ENCODE data around the gene PRDM16. TPM values are rescaled to one million over a fixed set of nuclear protein-coding genes. Genes with fewer than 3 reads are reported as not detected.

The PRDM16 gene
- total RNA-seq, 4 donors from 2014 or later = 5.4 to 13.2 (median 7.7) TPM

- Histone ChIP-seq H3K4me3 (no peak overlapping the region), H3K9me3 (no peaks in the 10 kb centered on the region), H3K27me3 (no peaks in the 10 kb centered on the region), H3K36me3 (no peaks in the 10 kb centered on the region), H3K4me1 (no peaks in the 10 kb centered on the region), H3K27ac (no peak overlapping the region)
- DNase-seq = peak in 1 of 3 donors; percentile 35
- TF ChIP-seq, protein P1, sequence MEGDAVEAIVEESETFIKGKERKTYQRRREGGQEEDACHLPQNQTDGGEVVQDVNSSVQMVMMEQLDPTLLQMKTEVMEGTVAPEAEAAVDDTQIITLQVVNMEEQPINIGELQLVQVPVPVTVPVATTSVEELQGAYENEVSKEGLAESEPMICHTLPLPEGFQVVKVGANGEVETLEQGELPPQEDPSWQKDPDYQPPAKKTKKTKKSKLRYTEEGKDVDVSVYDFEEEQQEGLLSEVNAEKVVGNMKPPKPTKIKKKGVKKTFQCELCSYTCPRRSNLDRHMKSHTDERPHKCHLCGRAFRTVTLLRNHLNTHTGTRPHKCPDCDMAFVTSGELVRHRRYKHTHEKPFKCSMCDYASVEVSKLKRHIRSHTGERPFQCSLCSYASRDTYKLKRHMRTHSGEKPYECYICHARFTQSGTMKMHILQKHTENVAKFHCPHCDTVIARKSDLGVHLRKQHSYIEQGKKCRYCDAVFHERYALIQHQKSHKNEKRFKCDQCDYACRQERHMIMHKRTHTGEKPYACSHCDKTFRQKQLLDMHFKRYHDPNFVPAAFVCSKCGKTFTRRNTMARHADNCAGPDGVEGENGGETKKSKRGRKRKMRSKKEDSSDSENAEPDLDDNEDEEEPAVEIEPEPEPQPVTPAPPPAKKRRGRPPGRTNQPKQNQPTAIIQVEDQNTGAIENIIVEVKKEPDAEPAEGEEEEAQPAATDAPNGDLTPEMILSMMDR (IDR thresholded peaks at IDR 0.05) = no peak
- TF ChIP-seq POLR2A (IDR thresholded peaks at IDR 0.05) = no peak
Observed at GRCh38 chr1:3442331-3442730, 373.3 kb downstream of the PRDM16 start.

DNA sequence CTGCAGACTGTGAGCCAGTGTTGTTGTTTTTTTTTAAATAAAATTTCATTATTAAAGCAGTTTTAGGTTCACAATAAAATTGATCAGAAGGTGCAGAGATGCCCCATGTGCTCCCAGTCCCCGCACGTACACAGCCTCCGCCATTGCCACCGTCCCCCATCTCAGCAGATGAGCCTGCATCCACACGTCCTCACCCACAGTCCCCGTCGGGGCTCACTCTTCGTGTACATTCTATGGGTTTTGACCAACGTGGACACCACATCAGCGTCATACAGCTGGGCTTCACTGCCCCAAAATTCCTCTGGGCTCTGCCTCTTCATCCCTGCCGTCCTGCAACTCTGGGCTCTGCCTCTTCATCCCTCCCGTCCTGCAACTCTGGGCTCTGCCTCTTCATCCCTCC, 373.9 kb downstream of the PRDM16 start:
- peak in 1 of 3 donors; percentile 7 for DNase-seq
- Histone ChIP-seq H3K27me3 (no peaks in the 10 kb centered on the region), H3K36me3 (no peaks in the 10 kb centered on the region), H3K27ac (no peak overlapping the region), H3K4me3 (no peak overlapping the region), H3K9me3 (no peaks in the 10 kb centered on the region), H3K4me1 (no peaks in the 10 kb centered on the region)
- TF ChIP-seq, protein P1 (IDR thresholded peaks at IDR 0.05) = no peak
- no peak for TF ChIP-seq POLR2A (IDR thresholded peaks at IDR 0.05)

DNA sequence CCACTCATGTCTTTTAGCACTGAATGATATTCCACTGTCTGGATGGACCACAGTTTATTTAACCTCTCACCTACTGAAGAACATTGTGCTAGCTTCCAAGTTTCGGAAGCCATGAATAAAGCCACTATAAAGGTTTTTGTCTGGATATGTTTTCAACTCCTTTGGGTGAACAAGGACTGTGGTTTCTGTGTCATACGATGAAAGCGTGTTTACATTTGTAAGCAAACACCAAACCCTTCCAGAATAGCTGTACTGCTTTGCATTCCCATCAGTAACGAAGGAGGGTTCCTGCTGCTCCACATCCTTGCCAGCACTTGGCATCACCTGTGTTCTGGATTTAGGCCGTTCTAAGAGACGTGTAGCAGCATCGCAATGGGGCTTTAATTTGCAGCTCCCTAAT, 374.8 kb downstream of the PRDM16 start:
- H3K4me1 ChIP-seq = no peaks in the 10 kb centered on the region
- no peaks in the 10 kb centered on the region for H3K36me3 ChIP-seq
- H3K27ac ChIP-seq = no peak overlapping the region
- H3K27me3 ChIP-seq = no peaks in the 10 kb centered on the region
- no peak overlapping the region for H3K4me3 ChIP-seq
- no peaks in the 10 kb centered on the region for H3K9me3 ChIP-seq
- DNase-seq = no peak
- TF ChIP-seq, protein P1 (IDR thresholded peaks at IDR 0.05) = no peak
- no peak for TF ChIP-seq POLR2A (IDR thresholded peaks at IDR 0.05)

DNA sequence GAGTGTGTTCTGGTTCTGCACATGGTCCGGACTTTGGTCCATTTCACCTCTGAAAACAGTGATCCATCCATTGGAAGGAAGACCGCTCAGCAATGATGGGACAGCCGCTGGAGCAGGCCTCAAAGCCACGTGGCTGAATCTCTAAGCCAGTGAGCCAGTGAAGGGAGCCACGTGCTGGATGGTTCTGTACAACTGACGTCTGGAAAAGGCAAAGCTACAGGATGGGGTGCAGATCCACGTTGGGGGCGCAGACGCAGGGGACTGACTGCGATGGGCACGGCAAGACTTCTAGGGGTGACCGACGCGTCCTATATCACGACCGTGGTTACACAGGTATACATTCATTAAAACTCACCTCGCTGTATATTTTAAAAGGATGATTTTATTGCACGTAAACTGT, 375.3 kb downstream of the PRDM16 start:
- no peaks in the 10 kb centered on the region for H3K4me1 ChIP-seq
- DNase-seq = peak in 1 of 3 donors; percentile 27
- H3K27me3 ChIP-seq = no peaks in the 10 kb centered on the region
- TF ChIP-seq, protein P1 (IDR thresholded peaks at IDR 0.05) = no peak
- no peak for TF ChIP-seq POLR2A (IDR thresholded peaks at IDR 0.05)
- H3K36me3 ChIP-seq = no peaks in the 10 kb centered on the region
- H3K9me3 ChIP-seq = no peaks in the 10 kb centered on the region
- H3K27ac ChIP-seq = no peak overlapping the region
- H3K4me3 ChIP-seq = no peak overlapping the region

DNA sequence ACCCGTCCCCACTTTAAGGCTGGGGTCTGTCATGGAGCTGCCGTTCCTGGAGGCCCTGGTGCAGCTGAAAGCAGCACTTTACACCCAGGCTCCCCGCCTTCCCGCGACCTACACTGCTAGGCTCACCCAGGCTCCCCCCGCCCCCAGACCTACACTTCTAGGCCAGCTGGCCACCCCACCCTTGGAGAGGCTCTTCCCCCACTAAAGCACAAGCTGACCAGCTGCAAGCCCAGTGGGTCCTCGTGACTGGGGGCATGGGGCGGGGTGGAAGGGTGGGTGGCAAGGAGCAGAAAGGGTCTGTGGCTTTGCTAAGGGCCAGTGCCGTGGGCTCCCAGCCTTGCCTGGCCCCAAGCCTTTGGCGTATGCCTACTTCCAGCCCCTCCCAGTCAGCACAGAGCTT, 375.7 kb downstream of the PRDM16 start:
- Histone ChIP-seq H3K9me3 (no peaks in the 10 kb centered on the region), H3K27me3 (no peaks in the 10 kb centered on the region), H3K36me3 (no peaks in the 10 kb centered on the region), H3K27ac (no peak overlapping the region), H3K4me3 (no peak overlapping the region), H3K4me1 (no peaks in the 10 kb centered on the region)
- peak in 1 of 3 donors; percentile 19 for DNase-seq
- TF ChIP-seq, protein P1 (IDR thresholded peaks at IDR 0.05) = no peak
- TF ChIP-seq POLR2A (IDR thresholded peaks at IDR 0.05) = no peak
